Mammary microvascular endothelial cell (primary cell): Measurements from ENCODE around the gene SYS1. TPM values are rescaled to one million over a fixed set of nuclear protein-coding genes. Genes with fewer than 3 reads are reported as not detected.

Experiments
- total RNA-seq: library from RNA; depleted of rRNA; stranded (reverse); fragments of >200 nt; gene quantifications from 2 replicates; pipeline ENCODE4 v1.2.3, GENCODE V29; 2015

SYS1 gene
- total RNA-seq: 21.4 and 29.5 TPM in 2 replicates

DNA sequence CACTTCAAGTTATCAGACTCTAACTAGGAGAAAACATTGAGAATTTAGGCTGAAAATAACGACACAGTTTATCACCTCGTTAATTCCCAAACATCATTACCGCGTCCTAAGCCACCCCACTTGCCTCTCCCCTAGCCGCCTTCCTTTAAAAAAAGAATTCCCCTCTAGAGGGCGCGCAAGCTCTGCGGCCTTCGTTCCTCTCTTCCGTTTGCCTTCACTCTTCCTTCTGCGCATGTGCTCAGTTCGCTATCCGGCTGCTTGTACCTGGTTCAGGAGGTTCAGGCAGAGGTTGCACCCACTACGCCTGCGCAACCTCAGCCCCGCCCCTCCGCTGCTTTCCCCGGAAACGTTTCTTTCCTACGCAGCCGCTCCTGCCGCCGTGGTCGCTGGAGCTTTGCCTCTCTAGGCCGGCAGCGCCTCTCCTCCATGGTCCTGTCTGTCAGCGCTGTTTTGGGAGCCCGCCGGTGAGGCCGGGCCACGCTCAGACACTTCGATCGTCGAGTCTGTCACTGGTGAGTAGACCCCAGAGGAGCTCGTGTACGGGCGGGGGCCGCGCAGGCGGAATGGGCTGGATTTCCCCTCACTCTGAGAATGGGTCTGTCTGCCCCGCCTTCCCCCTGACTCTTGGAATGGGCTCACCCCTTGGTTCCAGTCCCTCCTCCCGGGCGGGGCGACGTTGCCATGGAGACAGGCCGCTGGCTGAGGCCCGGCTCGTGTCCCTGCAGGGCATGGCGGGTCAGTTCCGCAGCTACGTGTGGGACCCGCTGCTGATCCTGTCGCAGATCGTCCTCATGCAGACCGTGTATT lies at the start of gene SYS1:
SYS1 (plus strand) TSS at position 353 of the 807 bp plus-strand sequence; CDS start at position 729, 376 bp downstream.

DNA sequence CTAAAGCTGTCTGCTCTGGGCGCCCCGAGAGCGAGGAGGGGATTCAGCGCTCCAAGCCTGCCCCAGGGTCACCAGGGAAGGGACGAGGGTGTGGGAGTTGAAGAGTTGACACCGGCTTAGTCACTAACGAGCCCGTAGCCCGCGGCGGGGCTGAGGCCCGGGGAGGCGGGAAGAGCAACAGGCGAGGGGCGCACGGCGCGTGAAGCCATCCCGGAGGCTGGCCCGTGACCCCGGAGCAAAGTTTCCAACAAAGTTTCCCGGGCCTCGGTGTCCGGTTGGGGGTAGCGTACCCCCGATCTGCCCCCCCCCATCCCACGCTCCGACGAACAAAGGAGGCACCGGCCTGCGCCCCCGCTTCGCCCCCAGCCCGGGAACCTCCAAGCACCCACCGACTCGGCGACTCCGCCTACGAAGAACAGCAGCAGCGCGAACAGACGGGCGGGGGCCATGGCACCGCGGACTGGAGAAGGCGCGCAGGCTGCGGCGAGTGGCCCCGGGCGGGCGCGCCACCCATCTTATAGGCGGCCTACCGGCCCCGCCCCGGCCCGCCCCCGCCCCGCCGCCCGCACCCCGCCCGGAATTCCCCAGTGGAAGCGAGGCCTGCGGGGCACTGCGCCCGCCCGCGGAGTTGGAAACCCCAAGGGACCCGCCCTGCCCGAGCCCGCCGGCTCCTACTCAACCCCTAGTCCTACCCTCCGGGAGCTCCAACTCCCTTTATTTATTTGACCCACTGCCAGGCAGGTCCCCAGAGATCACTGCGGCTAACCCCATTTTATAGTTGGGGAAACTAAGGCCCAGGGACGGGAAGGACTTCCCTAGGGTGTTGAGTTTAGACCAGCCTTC lies 14.8 kb upstream of the SYS1 start, which contains the start of gene SDC4:
SDC4 (minus strand) TSS at position 489 of the 843 bp plus-strand sequence; CDS start at position 449, 40 bp downstream.

GRCh38 chr20:45378191-45378590 lies 15.2 kb downstream of the SYS1 start, which contains the start of gene TP53TG5:
Gene TP53TG5 (minus strand): TSS chr20:45378325. CDS start chr20:45378236, 89 bp downstream.

DNA sequence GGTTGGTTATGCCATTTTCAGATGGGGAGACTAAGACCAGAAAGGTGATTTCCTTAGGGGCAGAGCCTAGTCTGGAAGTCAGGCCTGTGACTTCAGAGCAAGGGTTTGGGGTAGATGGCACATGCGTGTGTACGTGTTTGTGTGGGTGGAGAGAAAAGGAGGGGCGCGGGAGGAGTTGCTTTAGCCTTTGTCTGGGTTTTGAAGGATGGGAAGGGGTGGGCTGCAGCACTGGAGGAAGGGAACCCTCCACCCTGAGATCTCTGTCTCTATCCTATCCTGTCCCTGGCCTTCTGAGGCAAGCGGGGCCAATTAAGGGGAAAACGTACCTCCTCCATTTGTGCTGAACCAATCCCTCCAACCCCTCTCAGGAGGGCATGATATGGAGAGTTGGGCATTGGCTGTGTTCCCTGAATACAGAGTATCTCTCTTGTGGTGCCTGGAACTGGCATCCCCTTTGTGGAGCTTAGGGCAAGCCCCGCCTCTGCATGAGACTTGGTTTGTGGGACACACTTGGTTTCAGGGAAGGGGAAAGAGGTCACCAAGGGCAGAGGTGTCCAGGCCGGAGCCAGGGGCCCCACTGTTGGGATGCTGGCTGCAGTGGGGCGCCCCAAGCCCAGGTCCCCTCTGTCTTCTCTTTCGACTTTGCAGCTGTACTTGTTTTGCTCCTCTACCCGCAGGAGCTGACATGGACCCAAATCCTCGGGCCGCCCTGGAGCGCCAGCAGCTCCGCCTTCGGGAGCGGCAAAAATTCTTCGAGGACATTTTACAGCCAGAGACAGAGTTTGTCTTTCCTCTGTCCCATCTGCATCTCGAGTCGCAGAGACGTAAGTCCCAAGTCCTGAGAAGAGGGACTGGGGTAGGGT lies 45.1 kb downstream of the SYS1 start, which contains the start of gene DBNDD2:
DBNDD2 (plus strand) TSS at position 507 of the 863 bp plus-strand sequence; CDS start at position 686, 179 bp downstream.

GRCh38 chr20:45415822-45416637 lies 53.1 kb downstream of the SYS1 start, which contains the start of gene PIGT:
Gene PIGT (plus strand): TSS chr20:45416141. CDS start chr20:45416157, 16 bp downstream.

Other genes with a start within 250 kb of the SYS1 start
- not detected in 2 replicates for gene WFDC5, start 248.0 kb upstream of the SYS1 start, total RNA-seq
- gene WFDC12, start 238.7 kb upstream of the SYS1 start, total RNA-seq: not detected in 2 replicates
- not detected in 2 replicates for gene PI3, start 188.3 kb upstream of the SYS1 start, total RNA-seq
- not detected in 2 replicates for gene SEMG1, start 156.1 kb upstream of the SYS1 start, total RNA-seq
- gene SEMG2, start 141.8 kb upstream of the SYS1 start, total RNA-seq: not detected in 2 replicates
- gene SLPI, start 108.6 kb upstream of the SYS1 start, total RNA-seq: not detected in 2 replicates
- gene RBPJL, start 56.3 kb upstream of the SYS1 start, total RNA-seq: not detected in 2 replicates
- gene MATN4, start 54.9 kb upstream of the SYS1 start, total RNA-seq: 0.20 TPM in 1 of 2 replicates, not detected in the other
- 46.2 and 47.0 TPM in 2 replicates for gene SDC4, start 14.7 kb upstream of the SYS1 start, total RNA-seq
- gene TP53TG5, start 15.2 kb downstream of the SYS1 start, total RNA-seq: not detected in 2 replicates
- gene DBNDD2, start 45.1 kb downstream of the SYS1 start, total RNA-seq: 5.5 and 9.7 TPM in 2 replicates
- 75.6 and 77.7 TPM in 2 replicates for gene PIGT, start 53.0 kb downstream of the SYS1 start, total RNA-seq
- not detected in 2 replicates for gene WFDC2, start 106.6 kb downstream of the SYS1 start, total RNA-seq
- not detected in 2 replicates for gene SPINT3, start 152.5 kb downstream of the SYS1 start, total RNA-seq
- not detected in 2 replicates for gene WFDC6, start 176.3 kb downstream of the SYS1 start, total RNA-seq
- not detected in 2 replicates for gene EPPIN, start 184.2 kb downstream of the SYS1 start, total RNA-seq
- not detected in 2 replicates for gene WFDC8, start 216.1 kb downstream of the SYS1 start, total RNA-seq